Liver (tissue), 3 donors: ENCODE data around the gene SGO2.

Experiments used
- ATF3 ChIP-seq: IDR thresholded peaks from 2 replicates; pipeline ENCODE4 v1.6.1; 2016; ENCODE audit warnings: antibody characterized with exemption
- CTCF ChIP-seq: fragments of 150-350 bp; IDR thresholded peaks from 2 replicates; pipeline ENCODE4 v1.5.1; 2017; ENCODE audit warnings: improper control_type of control experiment, low read depth, low read length; ENCODE audit not compliant: missing input control
- EGR1 ChIP-seq, 2 donors: IDR thresholded peaks; 2 replicates each; pipeline ENCODE4 v1.6.1; 2016 to 2018; ENCODE audit warnings: antibody characterized with exemption in 2 of 2, low read depth in 2 of 2
- HNF4G ChIP-seq: IDR thresholded peaks from 2 replicates; pipeline ENCODE4 v1.6.1; 2016; ENCODE audit warnings: antibody characterized with exemption
- JUND ChIP-seq, 2 donors: IDR thresholded peaks; 2 replicates each; pipeline ENCODE4 v1.6.1; 2016; ENCODE audit warnings: antibody characterized with exemption in 2 of 2
- MAX ChIP-seq: IDR thresholded peaks from 2 replicates; pipeline ENCODE4 v1.6.1; 2016; ENCODE audit warnings: antibody characterized with exemption
- RAD21 ChIP-seq, 2 donors: IDR thresholded peaks; 2 replicates each; pipeline ENCODE4 v1.6.1; 2016; ENCODE audit warnings: antibody characterized with exemption in 2 of 2, mild to moderate bottlenecking in 2 of 2
- SP1 ChIP-seq: IDR thresholded peaks from 2 replicates; pipeline ENCODE4 v1.6.1; 2018; ENCODE audit warnings: antibody characterized with exemption, mild to moderate bottlenecking
- ZBTB33 ChIP-seq: IDR thresholded peaks from 2 replicates; pipeline ENCODE4 v1.6.1; 2016; ENCODE audit warnings: antibody characterized with exemption
- donor health status: healthy.
- donor health status: healthy.

GRCh38 chr2:200613692-200614091, 87.7 kb downstream of the SGO2 start:
- TF ChIP-seq MAX (no peak), CTCF (no peak), RAD21 (IDR thresholded peaks at IDR 0.05) (no peak), JUND (IDR thresholded peaks at IDR 0.05) (no peak), EGR1 (IDR thresholded peaks at IDR 0.05; ENCODE audit: low read depth in 2 of 2) (no peak), ZBTB33 (no peak), HNF4G (no peak), ATF3 (no peak), SP1 (no peak)
